ENCODE results near the gene ABCA2. TPM values are rescaled to one million over a fixed set of nuclear protein-coding genes. Genes with fewer than 3 reads are reported as not detected.
A peak's percentile ranks its signal among the peaks of the same experiment; 100 is the strongest.

The ABCA2 gene
- total RNA-seq, 6 experiments from 2014 or later, result 18.3 to 36.3 (median 23.6) TPM

- TF ChIP-seq CTCF (IDR thresholded peaks at IDR 0.05), result no peak
- Mint-ChIP-seq H3K4me1 (ENCODE audit: low read depth) (0 out of 2 replicates have a peak, but pooled peaks cover 5% of the 10 kb centered on the region), H3K36me3 (ENCODE audit: low read depth) (no peaks in the 10 kb centered on the region), H3K4me3 (peak overlapping the region; percentile 46), H3K27me3 (ENCODE audit: insufficient read depth) (no peaks in the 10 kb centered on the region), H3K9me3 (no peaks in the 10 kb centered on the region), H3K27ac (no peak overlapping the region)
- peak; percentile 26 for DNase-seq
These were observed 423 bp upstream of the ABCA2 start for GRCh38 chr9:137028263-137029057.

GRCh38 chr9:137026828-137027227 is 1.2 kb downstream of the ABCA2 start:
- DNase-seq, result no peak
- Mint-ChIP-seq H3K36me3 (ENCODE audit: low read depth) (no peaks in the 10 kb centered on the region), H3K4me3 (peak overlapping the region; percentile 86), H3K27ac (no peak overlapping the region), H3K27me3 (ENCODE audit: insufficient read depth) (peaks cover 3% of the 10 kb centered on the region; the same call in 1 of the 2 replicates), H3K9me3 (no peaks in the 10 kb centered on the region), H3K4me1 (ENCODE audit: low read depth) (0 out of 2 replicates have a peak, but pooled peaks cover 5% of the 10 kb centered on the region)
- no peak for TF ChIP-seq CTCF (IDR thresholded peaks at IDR 0.05)

GRCh38 chr9:137026384-137026783 is 1.7 kb downstream of the ABCA2 start:
- no peak for TF ChIP-seq CTCF (IDR thresholded peaks at IDR 0.05)
- no peaks in the 10 kb centered on the region for H3K36me3 Mint-ChIP-seq (ENCODE audit: low read depth)
- H3K27me3 Mint-ChIP-seq (ENCODE audit: insufficient read depth), result peaks cover 3% of the 10 kb centered on the region; the same call in 1 of the 2 replicates
- no peak overlapping the region for H3K4me3 Mint-ChIP-seq
- H3K27ac Mint-ChIP-seq, result no peak overlapping the region
- no peaks in the 10 kb centered on the region for H3K9me3 Mint-ChIP-seq
- DNase-seq, result no peak
- 0 out of 2 replicates have a peak, but pooled peaks cover 5% of the 10 kb centered on the region for H3K4me1 Mint-ChIP-seq (ENCODE audit: low read depth)

GRCh38 chr9:137025517-137025966 is 2.5 kb downstream of the ABCA2 start:
- Mint-ChIP-seq H3K27me3 (ENCODE audit: insufficient read depth) (peaks cover 3% of the 10 kb centered on the region; the same call in 1 of the 2 replicates), H3K36me3 (ENCODE audit: low read depth) (no peaks in the 10 kb centered on the region), H3K4me1 (ENCODE audit: low read depth) (0 out of 2 replicates have a peak, but pooled peaks cover 5% of the 10 kb centered on the region), H3K4me3 (no peak overlapping the region), H3K27ac (no peak overlapping the region), H3K9me3 (no peaks in the 10 kb centered on the region)
- no peak for TF ChIP-seq CTCF (IDR thresholded peaks at IDR 0.05)
- no peak for DNase-seq

GRCh38 chr9:137023583-137023991 is 4.5 kb downstream of the ABCA2 start:
- Mint-ChIP-seq H3K27ac (no peak overlapping the region), H3K36me3 (ENCODE audit: low read depth) (no peaks in the 10 kb centered on the region), H3K9me3 (no peaks in the 10 kb centered on the region), H3K4me1 (ENCODE audit: low read depth) (0 out of 2 replicates have a peak, but pooled peaks cover 5% of the 10 kb centered on the region), H3K4me3 (no peak overlapping the region), H3K27me3 (ENCODE audit: insufficient read depth) (peaks cover 3% of the 10 kb centered on the region)
- DNase-seq, result no peak
- no peak for TF ChIP-seq CTCF (IDR thresholded peaks at IDR 0.05)
